HG02981 (cell line): ENCODE data around the gene CDKN2B-AS1.

Source experiments
- ATAC-seq: cut with Tn5 transposase; IDR thresholded peaks from one replicate; pipeline ENCODE4 v1.9.1; 2021; ENCODE audit warnings: mild to moderate bottlenecking, moderate library complexity; ENCODE audit not compliant: unreplicated experiment

Gene CDKN2B-AS1

DNA sequence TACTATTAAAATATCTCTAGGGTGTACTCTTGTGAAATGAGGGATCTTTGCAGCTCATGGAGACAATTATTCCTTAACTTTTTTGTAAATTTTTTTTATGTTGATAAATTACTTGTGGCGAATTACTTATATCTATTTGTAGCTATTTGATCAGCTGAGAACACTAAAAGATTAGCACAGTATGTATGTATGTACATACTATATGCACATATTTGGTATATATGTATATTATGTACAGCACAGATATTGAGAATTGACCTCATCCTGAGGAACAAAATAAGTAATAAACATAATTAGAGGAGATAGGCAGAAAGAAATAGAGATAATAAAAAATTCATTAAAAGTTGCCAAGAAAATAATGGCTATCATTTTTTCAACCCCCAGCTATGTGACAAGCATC, 12.2 kb upstream of the CDKN2B-AS1 start:
- no peak for ATAC-seq

DNA sequence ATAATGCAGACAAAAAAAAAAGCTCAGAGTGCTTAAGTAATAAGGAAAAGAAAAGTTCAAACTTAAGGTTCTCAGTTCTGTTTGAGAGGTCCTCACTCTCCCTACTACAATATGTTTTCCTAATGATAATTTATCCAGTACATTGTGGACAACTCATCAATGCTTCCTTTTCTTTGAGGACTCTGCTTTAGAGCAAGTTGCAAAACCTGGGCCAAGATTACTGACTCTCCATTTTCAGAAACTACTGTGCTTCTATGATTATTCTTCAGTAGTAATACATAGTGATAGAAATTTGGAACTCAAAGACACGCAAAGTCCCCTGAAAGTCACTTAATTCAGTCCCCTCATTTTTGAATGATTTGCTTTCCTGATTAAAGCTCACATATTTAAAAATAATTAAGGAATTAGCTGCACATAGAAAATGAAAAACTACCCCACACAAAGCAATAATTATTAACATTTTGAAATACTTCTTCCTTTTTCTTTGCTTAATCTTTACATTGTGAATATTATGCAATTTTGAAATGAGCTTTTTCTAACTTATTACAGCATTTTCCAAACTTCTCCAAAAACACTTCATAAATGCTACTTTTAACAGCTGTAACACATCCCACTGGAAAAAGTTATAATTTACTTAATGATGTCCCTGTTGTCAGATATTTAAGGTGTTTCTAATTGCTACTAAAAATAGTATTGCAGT, 11.6 kb upstream of the CDKN2B-AS1 start:
- no peak for ATAC-seq

DNA sequence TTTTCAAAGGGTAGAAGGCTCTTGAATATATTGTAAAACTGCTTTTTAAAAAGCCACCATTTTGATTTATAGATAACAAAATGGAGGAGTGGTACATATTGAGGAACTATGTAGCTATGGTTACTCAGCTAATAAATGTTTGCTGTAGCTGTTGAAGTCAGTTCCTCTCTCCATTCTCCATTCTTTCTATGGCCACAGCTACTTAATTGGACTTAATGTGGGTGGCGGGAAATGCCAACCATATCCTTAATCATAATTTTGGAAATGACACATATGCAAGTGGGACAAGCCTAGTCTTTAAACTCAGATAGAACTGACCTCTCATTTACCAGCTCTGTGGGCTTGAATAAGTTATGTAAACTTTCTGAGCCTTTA, 11.0 kb upstream of the CDKN2B-AS1 start:
- ATAC-seq = no peak

DNA sequence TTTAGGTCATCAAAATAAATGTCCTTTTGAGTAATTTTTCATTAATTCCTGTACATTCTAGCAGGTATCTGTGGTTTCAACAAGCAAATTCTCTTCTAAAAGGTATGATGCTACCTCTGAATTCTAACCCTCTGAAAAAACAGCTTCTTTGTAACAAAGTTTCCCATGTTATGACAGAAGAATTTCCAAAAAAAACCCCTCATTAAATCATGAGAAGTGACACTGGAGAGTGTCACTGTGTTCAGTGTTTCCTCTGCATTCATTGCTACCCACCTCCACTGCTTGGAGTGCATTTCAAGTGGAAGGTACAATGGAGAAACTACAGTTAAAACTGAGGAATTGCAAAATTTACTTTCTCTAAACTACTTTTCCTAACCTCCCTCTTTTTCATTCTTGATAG, 10.5 kb upstream of the CDKN2B-AS1 start:
- no peak for ATAC-seq

DNA sequence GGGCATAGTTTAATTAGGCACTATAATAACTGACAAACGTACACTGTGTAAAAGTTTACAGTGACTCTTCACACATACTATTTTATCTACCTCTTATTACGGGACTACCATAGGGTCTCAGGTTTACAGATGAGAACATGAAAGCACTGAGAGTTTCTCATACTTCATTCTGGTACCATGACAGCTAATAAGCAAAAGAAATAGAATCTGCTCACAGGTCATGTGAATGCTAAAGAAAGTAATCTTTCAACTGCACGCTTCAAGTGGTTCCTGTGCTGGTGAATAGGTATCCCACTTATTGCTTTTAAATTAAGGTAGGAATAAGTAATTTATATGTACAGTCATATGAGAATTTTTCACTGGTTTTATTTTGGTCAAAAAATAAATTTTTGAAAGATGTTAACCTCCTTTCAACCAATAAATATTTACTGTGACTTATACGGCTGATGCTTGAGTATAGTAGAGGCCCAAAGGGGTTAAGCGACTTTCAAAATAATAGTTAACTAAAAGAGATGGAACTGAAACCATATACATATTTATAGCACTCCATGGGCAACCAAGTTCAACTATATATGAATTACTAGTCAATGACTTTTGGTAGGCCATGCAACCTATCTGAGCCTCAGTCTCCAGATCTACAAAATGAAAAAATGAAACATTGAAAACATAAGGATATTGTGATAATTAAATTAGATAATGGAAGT, 8.5 kb upstream of the CDKN2B-AS1 start:
- ATAC-seq = peak; percentile 71

DNA sequence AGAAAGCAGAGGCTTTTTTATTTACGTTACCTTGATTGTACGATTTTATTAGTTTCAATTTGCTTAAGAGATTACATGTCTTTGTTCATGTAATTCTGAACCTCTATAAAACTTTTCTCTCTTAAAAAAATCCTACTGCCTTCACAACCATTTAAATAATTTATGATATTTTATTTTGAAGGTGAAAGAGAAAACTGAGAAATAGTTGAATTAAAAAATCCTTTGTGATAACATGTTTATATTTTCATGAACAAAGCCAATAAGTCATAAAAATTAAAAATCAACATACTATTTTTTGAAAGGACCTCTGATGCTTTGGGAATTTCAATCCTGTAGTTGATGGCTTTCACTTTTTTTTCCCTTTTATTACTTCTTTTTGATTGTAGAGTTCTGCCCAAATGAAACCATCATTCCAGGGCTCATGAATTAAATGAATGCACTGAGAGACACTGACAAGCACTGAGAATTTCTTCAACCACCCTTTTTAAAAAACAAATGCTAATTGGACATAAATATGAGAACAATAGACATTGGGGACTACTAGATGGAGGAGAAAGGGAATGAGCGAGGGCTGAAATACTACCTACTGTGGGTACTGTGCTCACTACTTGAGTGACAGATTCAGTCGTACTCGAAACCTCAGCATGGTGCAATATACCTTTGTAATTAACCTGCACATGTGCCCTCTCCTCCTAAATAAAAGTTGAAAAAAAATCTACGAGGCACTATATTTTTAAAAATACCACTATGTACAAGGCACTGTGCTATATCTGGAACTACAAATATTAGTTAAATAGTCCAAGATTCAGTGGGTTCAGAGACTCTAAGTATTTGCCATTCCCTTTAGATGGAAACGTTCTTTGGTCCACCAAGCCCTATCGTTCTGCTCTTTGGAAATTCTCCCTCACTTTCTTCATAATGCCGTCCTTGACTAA, 6.3 kb upstream of the CDKN2B-AS1 start:
- ATAC-seq = no peak

DNA sequence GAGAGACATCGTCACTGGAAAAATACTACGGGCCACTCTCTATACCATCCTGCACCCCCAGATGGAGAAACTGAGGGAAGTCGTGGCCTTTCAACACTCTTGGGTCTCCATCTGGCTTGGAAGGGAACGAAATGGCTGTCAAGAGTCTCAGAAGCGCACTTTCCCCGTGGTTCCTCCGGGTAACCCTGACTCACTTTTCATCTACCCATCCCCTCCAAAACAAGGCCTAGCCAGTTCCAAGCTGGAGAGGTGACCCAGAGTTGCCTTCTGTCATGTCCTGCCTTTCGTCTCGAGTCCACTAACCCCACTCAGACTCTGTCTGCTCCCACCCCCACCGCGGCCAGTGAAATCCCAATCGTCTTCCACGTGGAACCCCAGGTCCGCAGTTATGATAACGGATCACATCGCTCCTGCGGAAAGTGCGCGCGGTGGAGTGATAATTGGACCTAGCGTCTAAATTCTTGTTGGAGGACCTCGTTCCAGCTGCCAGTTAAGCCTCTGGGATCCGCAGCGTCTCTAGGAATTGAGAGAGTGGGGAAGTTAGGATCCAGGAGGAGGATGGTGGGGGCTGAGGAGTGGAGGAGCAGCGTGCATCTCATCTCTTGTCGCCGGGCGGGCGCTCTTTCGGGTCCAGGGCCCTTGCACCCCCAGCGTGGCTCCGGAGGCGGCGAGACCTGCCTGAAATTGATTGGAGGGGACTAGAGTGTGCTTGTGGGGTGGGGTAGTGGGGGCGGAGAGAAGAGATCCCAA, 5.0 kb upstream of the CDKN2B-AS1 start:
- no peak for ATAC-seq

DNA sequence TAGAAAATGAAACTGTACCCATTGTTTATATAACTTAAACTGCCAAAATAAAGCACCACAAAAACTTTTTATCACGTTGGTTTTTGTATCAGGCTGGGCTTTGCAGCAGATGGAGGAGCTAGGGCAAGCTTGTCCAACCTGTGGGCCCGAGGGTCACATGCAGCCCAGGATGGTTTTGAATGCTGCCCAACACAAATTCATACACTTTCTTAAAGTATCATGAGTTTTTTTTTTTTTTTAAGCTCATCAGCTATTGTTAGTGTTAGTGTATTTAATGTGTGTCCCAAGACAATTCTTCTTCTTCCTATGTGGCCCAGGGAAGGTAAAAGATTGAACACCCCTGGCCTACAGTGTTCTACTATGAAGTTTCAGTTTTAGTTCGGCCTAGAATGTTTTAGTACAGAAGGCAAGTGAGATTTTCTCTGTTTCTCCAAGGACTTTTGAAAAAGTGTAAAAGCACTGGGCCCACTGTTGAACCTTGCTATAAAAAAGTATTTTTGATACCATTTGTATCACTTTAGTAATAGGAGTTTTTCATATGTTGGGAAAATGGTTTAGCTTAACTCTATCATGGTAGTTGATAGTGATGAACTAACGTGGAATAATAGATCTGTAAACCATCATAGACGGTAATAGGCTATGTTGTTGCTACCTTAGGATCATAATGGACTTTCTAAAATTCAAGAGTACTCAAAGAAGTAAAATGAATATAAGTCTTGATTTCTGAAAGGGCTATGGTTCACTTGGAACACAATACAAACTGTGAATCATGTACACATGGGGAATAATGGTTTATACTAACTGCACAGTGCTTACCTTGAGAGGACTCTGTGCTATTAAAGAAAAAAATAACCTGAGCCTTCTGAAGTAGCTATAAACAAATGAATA, 3.3 kb upstream of the CDKN2B-AS1 start:
- no peak for ATAC-seq

DNA sequence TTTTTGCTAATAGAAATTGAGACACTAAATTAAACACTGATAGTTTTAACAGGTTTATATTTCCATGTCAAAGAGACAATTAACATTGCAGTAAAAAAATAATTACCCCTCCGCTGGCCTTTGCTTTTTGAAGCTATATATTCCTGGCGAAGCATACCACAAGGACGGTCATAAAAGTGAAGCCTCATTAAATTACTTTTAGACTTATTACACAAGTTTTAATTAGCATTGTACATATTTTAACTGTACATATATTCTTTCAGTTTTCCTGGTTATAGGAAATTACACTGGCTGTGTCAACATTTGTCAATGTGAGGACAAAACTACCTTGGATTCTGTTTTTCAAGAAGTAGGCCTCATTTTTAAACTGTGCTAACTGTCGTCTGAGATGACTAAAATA, 1.6 kb upstream of the CDKN2B-AS1 start:
- no peak for ATAC-seq

DNA sequence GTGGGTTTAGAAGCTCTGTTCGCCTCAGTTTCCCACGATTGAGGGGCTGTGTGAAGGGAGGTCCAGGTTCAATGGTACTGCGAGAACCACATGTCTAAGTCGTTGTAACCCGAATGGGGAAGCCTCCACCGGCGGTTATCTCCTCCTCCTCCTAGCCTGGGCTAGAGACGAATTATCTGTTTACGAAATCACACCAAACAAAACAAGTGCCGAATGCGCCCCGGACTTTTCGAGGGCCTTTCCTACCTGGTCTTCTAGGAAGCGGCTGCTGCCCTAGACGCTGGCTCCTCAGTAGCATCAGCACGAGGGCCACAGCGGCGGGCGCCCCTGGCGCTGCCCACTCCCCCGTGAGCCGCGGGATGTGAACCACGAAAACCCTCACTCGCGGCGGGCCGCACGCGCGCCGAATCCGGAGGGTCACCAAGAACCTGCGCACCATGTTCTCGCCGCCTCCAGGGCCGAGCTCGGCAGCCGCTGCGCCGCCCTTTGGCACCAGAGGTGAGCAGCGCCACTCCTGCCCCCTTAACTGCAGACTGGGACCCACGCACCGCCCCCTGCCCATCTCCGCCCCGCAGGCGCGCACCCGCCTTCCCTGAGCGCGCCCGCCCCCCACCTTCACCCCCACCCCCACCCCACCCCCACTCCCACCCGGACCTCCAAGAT, 567 bp upstream of the CDKN2B-AS1 start, which contains the start of gene CDKN2A:
CDKN2A (minus strand) TSS at position 500 of the 663 bp plus-strand sequence.
- peak; percentile 37 for ATAC-seq

DNA sequence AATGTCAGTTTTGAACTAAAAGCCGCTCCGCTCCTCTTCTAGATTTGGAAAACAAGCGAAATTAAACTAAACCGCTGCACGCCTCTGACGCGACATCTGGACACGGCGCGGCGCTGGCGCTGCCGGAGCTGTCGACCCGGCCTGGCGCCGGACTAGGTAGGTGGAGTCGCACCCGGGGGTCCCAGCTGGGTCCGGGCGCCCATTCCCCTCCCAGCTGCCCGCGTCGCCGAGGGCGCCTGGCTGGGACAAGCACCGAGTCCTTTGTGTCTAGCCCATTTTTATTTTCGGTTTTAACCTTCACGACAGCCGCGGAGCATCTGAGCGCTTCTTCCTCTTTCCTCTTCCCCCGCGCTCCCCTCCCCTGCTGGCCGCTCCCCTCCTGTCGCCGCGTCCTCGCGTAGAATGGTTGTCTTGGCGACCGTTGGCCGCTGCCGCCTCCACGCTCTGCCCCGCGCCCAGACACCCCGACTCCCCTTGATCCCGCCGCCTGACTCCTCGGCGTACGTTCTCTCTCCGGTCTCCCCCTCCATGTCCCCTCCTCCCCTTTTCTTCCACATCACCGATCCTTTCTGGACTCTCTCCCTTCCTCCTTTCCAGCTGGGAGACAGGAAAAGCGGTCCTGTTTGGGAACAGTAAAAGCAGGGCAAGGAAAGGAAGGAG, 545 bp downstream of the CDKN2B-AS1 start:
- peak; percentile 78 for ATAC-seq

DNA sequence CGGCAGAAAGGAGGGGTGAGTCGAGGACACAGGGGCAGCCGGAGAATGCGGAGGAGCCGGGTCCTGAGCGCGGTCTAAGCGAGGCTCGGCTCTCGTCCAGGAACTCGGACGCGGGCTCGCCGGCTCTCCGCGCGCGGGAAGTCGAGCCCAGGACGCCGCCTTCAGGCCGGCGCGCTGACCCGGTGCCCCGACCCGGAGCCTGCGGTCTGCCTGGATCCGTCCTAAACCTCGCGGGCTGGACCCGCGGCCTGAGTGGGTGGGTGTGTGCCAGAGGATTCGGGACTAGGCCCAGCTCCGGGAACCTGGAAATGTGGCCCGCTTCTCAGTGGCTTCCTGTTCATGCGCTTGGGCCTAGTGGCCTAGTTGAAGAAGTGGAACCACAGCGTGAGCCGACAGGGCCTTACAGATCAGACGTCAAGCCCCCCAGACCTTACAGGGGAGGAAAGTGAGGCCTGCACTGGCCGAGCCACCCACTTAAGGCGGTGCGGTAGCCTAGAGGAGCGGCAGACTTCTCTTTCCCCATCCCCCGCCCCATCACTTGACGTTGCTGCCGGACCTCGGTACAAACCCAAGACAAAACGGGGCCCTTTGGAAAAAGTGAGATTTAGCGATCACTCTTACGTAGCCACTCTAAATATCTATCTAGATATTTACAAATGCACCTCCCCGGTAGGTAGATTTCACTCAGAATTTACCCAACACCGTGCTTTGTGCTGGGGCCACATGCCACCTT, 1.2 kb downstream of the CDKN2B-AS1 start:
- ATAC-seq = no peak

DNA sequence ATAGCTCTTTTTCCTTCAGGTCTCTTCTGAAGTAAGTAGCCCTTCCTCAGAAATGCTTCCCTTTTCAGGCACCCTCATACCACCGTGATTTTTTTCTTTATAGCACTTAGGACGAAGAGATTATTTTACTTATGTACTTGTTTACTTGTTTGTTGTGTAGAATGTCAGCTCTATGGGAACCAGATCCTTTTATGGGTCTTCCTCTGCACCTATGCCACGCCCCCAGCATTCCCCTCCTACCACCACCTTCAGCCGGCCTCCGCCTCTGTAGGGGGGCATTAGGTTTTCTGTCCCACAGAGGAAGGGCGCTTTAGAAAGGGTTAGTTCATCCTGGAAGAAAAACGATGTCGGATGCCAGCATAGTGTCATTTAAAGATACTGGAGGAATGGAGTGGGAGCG, 1.8 kb downstream of the CDKN2B-AS1 start:
- no peak for ATAC-seq

DNA sequence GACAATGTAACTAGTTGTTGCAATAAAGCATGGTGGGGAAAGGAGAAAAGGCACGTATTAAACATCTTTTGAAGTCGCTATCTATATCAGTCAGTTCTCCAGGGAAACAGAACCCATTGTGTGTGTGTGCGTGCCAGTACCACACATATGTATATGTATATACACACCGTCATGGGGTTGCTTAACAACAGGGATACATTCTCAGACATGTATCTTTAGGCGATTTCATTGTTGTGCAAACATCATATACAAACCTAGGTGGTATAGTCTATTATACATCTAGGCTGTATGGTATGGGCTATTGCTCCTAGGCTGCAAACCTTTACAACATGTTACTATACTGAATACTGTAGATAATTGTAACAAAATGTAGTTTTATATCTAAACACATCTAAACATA, 2.3 kb downstream of the CDKN2B-AS1 start:
- ATAC-seq = no peak

DNA sequence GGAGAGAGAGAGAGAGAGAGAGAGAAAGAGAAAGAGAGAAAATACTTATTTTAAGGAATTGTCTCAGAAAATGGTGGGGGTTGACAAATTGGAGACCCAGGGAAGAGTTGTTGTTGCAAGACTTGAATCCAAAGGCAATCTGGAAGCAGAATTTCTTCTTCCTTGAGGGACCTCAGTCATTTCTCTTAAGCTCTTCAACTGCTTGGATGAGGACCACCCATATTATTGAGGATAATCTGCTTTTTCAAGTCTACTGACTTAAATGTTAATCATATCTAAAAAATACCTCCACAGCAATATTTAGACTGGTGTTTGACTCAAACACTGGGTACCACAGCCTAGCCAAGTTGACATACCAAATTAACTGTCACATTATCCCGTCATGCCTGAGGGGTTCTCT, 2.9 kb downstream of the CDKN2B-AS1 start:
- ATAC-seq = no peak

DNA sequence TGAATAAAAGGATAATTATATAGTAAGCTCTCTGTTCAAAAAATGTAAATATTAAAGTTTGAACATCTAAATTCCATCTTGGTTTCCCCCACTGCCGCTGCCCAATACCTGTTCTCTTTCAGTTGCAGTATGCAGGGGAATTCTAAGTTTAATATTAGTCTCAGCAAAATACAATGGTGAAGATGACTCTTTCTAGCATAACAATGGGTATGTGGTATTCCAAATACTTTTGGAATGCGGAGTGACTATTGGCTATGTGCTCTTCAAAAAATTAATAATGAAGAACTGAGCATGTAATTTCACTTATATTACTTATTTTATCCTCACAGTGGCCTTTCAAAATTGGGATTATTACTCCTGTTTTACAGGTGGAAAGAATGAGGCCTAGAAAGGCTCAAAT, 3.4 kb downstream of the CDKN2B-AS1 start:
- ATAC-seq = no peak

DNA sequence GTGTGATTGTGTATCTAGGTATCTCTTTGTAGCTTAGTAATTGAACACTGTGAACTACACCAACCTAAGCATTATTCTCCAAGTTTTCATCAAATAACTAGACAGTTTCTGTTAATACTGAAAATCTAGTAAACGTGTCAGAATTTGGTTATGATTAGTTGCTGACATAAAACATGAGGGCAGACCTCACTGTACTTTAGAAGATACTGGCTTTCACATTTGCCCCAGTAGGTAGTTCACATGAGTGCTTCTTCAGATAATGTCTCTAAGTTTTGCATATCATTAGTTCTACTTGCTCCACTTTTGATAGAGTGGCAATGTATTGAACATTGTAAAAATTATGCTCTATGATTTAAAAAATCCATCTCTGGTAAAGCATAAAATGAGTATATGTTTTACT, 7.4 kb downstream of the CDKN2B-AS1 start:
- no peak for ATAC-seq

DNA sequence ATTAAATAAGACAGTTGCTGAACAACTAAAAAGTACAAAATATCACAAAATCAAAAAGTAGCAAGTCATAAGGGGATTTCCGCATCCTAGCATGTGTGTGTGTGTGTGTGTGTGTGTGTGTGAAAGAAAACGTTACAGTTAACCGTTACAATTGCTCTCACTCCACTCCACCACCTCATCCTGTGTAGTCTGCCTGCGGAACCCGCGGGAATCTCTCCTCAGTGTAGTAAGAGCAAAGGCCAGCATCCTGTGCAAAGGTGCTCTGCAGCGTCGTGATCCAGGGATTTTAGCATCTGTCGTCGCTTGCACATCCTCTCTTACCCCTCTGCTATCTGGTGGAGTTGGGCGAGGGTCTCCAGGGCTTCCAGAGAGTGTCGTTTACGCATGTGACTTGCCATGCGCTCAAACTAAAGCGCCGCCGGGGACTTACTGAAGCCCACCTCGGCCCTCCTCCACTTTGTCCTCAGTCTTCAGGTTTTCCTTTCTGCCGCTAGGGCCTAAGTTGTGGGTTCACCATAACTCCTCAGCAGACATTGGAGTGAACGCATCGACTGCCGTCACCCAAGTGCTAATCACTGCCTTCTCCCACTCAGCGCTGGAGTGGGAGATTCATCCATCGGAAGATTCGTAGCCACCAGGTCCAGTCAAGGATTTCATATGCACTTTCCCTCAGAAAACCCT, 10.6 kb downstream of the CDKN2B-AS1 start:
- ATAC-seq = no peak
